H1 (cell line): ENCODE data around the gene TMIGD3. TPM values are rescaled to one million over a fixed set of nuclear protein-coding genes. Genes with fewer than 3 reads are reported as not detected.

Experiments used
- CTCF ChIA-PET: fragments of 300-600 bp; sonication (Branson Sonifier 250); formaldehyde crosslinking; loops from one replicate; lab custom pipeline; 2021; ENCODE audit not compliant: partially characterized antibody; lab: Charles Lee
- POLR2A ChIA-PET: fragments of 300-600 bp; sonication (Branson Sonifier 250); formaldehyde crosslinking; loops from one replicate; lab custom pipeline; 2021; ENCODE audit warnings: inconsistent platforms; ENCODE audit not compliant: partially characterized antibody; lab: Charles Lee
- DNase-seq, 2 experiments: peaks; one replicate each; pipeline versions ENCODE4 v3.0.0 to v3.0.0-alpha.2; 2010 to 2022; ENCODE audit warnings: low spot score in 2 of 2, low read depth in 1 of 2, mixed read lengths in 1 of 2
- FAIRE-seq: peaks from 2 replicates; lab custom pipeline; 2011; peaks lifted over from hg19 to GRCh38; lab: Jason Lieb, UNC
- H2AFZ ChIP-seq: 2 replicates; pipeline ENCODE4 v1.8.1; 2012; ENCODE audit warnings: low read length, inconsistent platforms
- H2AK5ac ChIP-seq: 2 replicates; pipeline ENCODE4 v1.6.1; 2013; ENCODE audit warnings: low read depth, low read length
- H2BK120ac ChIP-seq: replicated peaks from 2 replicates; pipeline ENCODE3; 2013; ENCODE audit warnings: low read depth, low read length, inconsistent platforms
- H2BK12ac ChIP-seq: 2 replicates; pipeline ENCODE4 v1.6.1; 2013; ENCODE audit warnings: low read depth, low read length
- H2BK15ac ChIP-seq: 2 replicates; pipeline ENCODE4 v1.6.1; 2013; ENCODE audit warnings: low read length
- H2BK20ac ChIP-seq: 2 replicates; pipeline ENCODE4 v1.6.1; 2013; ENCODE audit warnings: low read length
- H2BK5ac ChIP-seq: 2 replicates; pipeline ENCODE4 v1.6.1; 2013; ENCODE audit warnings: low read depth, low read length
- H3K14ac ChIP-seq: 2 replicates; pipeline ENCODE4 v1.6.1; 2013; ENCODE audit warnings: inconsistent platforms; ENCODE audit not compliant: insufficient read length
- H3K18ac ChIP-seq: 2 replicates; pipeline ENCODE4 v1.6.1; 2013; ENCODE audit warnings: low read length; ENCODE audit errors: extremely low read depth
- H3K23ac ChIP-seq: 2 replicates; pipeline ENCODE4 v1.6.1; 2013; ENCODE audit warnings: inconsistent platforms; ENCODE audit not compliant: insufficient read length
- H3K23me2 ChIP-seq: 2 replicates; pipeline ENCODE4 v1.6.1; 2013; ENCODE audit warnings: low read depth, low read length
- H3K27ac ChIP-seq: 2 replicates; pipeline ENCODE4 v1.6.1; 2011; ENCODE audit warnings: low read depth, low read length, inconsistent platforms
- H3K27me3 ChIP-seq, 4 experiments: replicated peaks in 1 of 4; 1 replicate in 1 of 4; 2 replicates in 3 of 4; pipeline versions ENCODE4 v1.6.1 to v1.8.1; 2011 to 2013; ENCODE audit warnings: low read length in 3 of 4, mild to moderate bottlenecking in 3 of 4, inconsistent platforms in 2 of 4, mixed read lengths in 2 of 4, moderate library complexity in 1 of 4; ENCODE audit not compliant: control insufficient read depth in 3 of 4, insufficient read depth in 3 of 4; ENCODE audit errors: extremely low read depth in 1 of 4
- H3K36me3 ChIP-seq, 4 experiments: 2 replicates each; pipeline versions ENCODE4 v1.6.1 to v1.8.1; 2011 to 2013; ENCODE audit warnings: mild to moderate bottlenecking in 4 of 4, low read length in 3 of 4, moderate library complexity in 2 of 4, control low read depth in 1 of 4, inconsistent platforms in 1 of 4; ENCODE audit not compliant: insufficient read depth in 4 of 4, control insufficient read depth in 2 of 4
- H3K4ac ChIP-seq: replicated peaks from 2 replicates; pipeline ENCODE3; 2013; ENCODE audit warnings: low read length, low read depth, mixed read lengths, inconsistent platforms; ENCODE audit not compliant: insufficient read length
- H3K4me1 ChIP-seq, 4 experiments: replicated peaks in 1 of 4; 1 replicate in 1 of 4; 2 replicates in 3 of 4; pipeline versions ENCODE4 v1.6.1 to v1.8.1; 2011 to 2013; ENCODE audit warnings: low read length in 3 of 4, inconsistent platforms in 2 of 4, mixed read lengths in 1 of 4; ENCODE audit not compliant: insufficient read depth in 4 of 4, control insufficient read depth in 3 of 4
- H3K4me2 ChIP-seq, 2 experiments: 2 replicates each; pipeline versions ENCODE4 v1.6.1 to v1.8.1; 2011 to 2013; ENCODE audit warnings: low read depth in 2 of 2, low read length in 2 of 2, control low read depth in 1 of 2, inconsistent platforms in 1 of 2, mild to moderate bottlenecking in 1 of 2; ENCODE audit not compliant: insufficient read depth in 1 of 2
- H3K4me3 ChIP-seq, 4 experiments: fragments of 200-600, 300-600 bp in 1 of 4; sonication (generic), shearing (Covaris generic), sonication (Bioruptor Twin) in 1 of 4; 2 replicates each; pipeline versions ENCODE4 v1.5.1 to v1.8.1; 2011 to 2016; ENCODE audit warnings: low read length in 4 of 4, low read depth in 3 of 4, control low read depth in 2 of 4, inconsistent platforms in 2 of 4, mild to moderate bottlenecking in 2 of 4, mixed read lengths in 1 of 4, moderate library complexity in 1 of 4; ENCODE audit not compliant: insufficient read depth in 2 of 4; ENCODE audit errors: extremely low read depth in 1 of 4
- H3K56ac ChIP-seq: replicated peaks from 2 replicates; pipeline ENCODE3; 2013; ENCODE audit warnings: low read depth, mild to moderate bottlenecking, mixed read lengths, low read length, inconsistent platforms; ENCODE audit not compliant: insufficient read length
- H3K79me1 ChIP-seq: 2 replicates; pipeline ENCODE4 v1.6.1; 2013; ENCODE audit warnings: low read depth, low read length, control low read depth
- H3K79me2 ChIP-seq, 2 experiments: 2 replicates each; pipeline versions ENCODE4 v1.6.1 to v1.8.1; 2012 to 2013; ENCODE audit warnings: low read length in 2 of 2, mild to moderate bottlenecking in 2 of 2, inconsistent platforms in 1 of 2; ENCODE audit not compliant: insufficient read depth in 2 of 2, control insufficient read depth in 1 of 2
- H3K9ac ChIP-seq, 4 experiments: replicated peaks in 1 of 4; 1 replicate in 1 of 4; 2 replicates in 3 of 4; pipeline versions ENCODE4 v1.6.1 to v1.8.1; 2011 to 2013; ENCODE audit warnings: low read depth in 3 of 4, low read length in 3 of 4, control low read depth in 2 of 4, mild to moderate bottlenecking in 2 of 4, moderate library complexity in 2 of 4, inconsistent platforms in 1 of 4; ENCODE audit errors: extremely low read depth in 1 of 4
- H3K9me3 ChIP-seq, 2 experiments: 2 replicates each; pipeline versions ENCODE4 v1.6.1 to v1.8.1; 2012 to 2013; ENCODE audit warnings: mild to moderate bottlenecking in 2 of 2, moderate library complexity in 2 of 2, control low read depth in 1 of 2, inconsistent platforms in 1 of 2, low read depth in 1 of 2, low read length in 1 of 2, mixed read lengths in 1 of 2; ENCODE audit not compliant: insufficient read depth in 2 of 2
- H4K20me1 ChIP-seq, 2 experiments: replicated peaks in 1 of 2; 2 replicates each; pipeline versions ENCODE3 to v1.8.1; 2011 to 2013; ENCODE audit warnings: inconsistent platforms in 2 of 2, low read length in 2 of 2, mild to moderate bottlenecking in 1 of 2; ENCODE audit not compliant: insufficient read depth in 2 of 2, control insufficient read depth in 1 of 2
- H4K5ac ChIP-seq: 2 replicates; pipeline ENCODE4 v1.6.1; 2013; ENCODE audit warnings: low read length, low read depth, mixed read lengths, inconsistent platforms; ENCODE audit not compliant: insufficient read length
- H4K8ac ChIP-seq: 2 replicates; pipeline ENCODE4 v1.8.0; 2013; ENCODE audit warnings: mild to moderate bottlenecking, moderate library complexity, low read length, inconsistent platforms; ENCODE audit not compliant: insufficient read depth; ENCODE audit errors: extremely low read depth
- H4K91ac ChIP-seq: replicated peaks from 2 replicates; pipeline ENCODE3; 2013; ENCODE audit warnings: low read length, mixed read lengths, inconsistent platforms; ENCODE audit not compliant: insufficient read length
- EP300 ChIP-seq, 2 experiments: IDR thresholded peaks; 1 replicate in 1 of 2; 2 replicates in 1 of 2; pipeline ENCODE4 v1.6.1; 2011 to 2012; ENCODE audit warnings: low read depth in 2 of 2, low read length in 2 of 2, mild to moderate bottlenecking in 2 of 2, borderline replicate concordance in 1 of 2, inconsistent platforms in 1 of 2, moderate library complexity in 1 of 2
- GTF2F1 ChIP-seq: IDR thresholded peaks from 2 replicates; pipeline ENCODE4 v1.6.1; 2012; ENCODE audit warnings: low read depth, low read length, improper control_type of control experiment, borderline replicate concordance
- NANOG ChIP-seq: IDR thresholded peaks from 2 replicates; pipeline ENCODE4 v1.6.1; 2011; ENCODE audit warnings: low read length, low read depth, mild to moderate bottlenecking, inconsistent platforms; ENCODE audit not compliant: insufficient read depth, poor library complexity, severe bottlenecking
- POLR2AphosphoS5 ChIP-seq: IDR thresholded peaks from 2 replicates; pipeline ENCODE4 v1.6.1; 2011; ENCODE audit warnings: low read depth, low read length
- POU5F1 ChIP-seq: IDR thresholded peaks from 2 replicates; pipeline ENCODE4 v1.6.1; 2011; ENCODE audit warnings: low read depth, mild to moderate bottlenecking, low read length, moderate library complexity
- RBBP5 ChIP-seq: IDR thresholded peaks from 2 replicates; pipeline ENCODE4 v1.7.1; 2012; ENCODE audit warnings: low read depth, mild to moderate bottlenecking, inconsistent platforms, low read length, moderate library complexity, borderline replicate concordance
- SRF ChIP-seq: IDR thresholded peaks from 2 replicates; pipeline ENCODE4 v1.6.1; 2011; ENCODE audit warnings: mild to moderate bottlenecking, low read depth, low read length, moderate library complexity
- ZNF274 ChIP-seq: IDR thresholded peaks from 2 replicates; pipeline ENCODE4 v1.7.0; 2012; ENCODE audit warnings: low read length, borderline replicate concordance; ENCODE audit errors: extremely low read depth
- polyA plus RNA-seq, 7 experiments: library from polyadenylated mRNA; depleted of rRNA in 3 of 7; stranded (reverse) in 5 of 7; unstranded in 2 of 7; fragments of >200 nt in 5 of 7; fragments of 200-250 nt in 2 of 7; gene quantifications; 1 replicate in 5 of 7; 2 replicates in 1 of 7; 4 replicates in 1 of 7; pipeline versions ENCODE4 v1.2.1 to v1.2.3, GENCODE V29; 2011 to 2013; ENCODE audit warnings: missing spikeins in 2 of 7, mixed read lengths in 2 of 7
- total RNA-seq: library from RNA; stranded (reverse); fragmentation: NEBNext Ultra II Directional; extraction: Animal tissue kit (Norgen Biotek cat#: 25700); gene quantifications from 2 replicates; pipeline ENCODE4 v1.2.1, GENCODE V29; 2021

TMIGD3 gene
- total and polyA plus RNA-seq, 2 of the 8 experiments (the other 6 are each of a cell fraction or from before 2014, with no cell fraction given), result not detected

DNA sequence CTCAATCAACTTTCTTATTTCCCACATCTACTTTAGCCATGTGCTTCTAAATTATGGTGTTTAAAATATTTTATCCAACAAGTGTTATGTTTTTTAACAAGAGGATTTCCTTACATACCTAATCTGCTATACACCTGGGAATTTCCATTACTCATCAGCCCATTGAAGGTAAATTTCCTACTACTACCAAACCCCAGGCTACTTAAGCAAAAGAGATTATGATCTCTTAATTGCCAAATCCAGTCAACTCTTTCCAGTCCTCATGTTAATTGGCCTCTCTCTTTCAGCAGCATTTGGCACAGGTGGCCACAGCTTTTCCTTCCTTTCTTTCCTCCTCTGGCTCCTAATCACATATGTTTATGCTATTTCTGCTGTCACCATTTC lies 34.7 kb downstream of the TMIGD3 start:
- no peak overlapping the region for H4K5ac ChIP-seq
- H3K79me1 ChIP-seq, result no peaks in the 10 kb centered on the region
- no peaks in the 10 kb centered on the region for H3K79me2 ChIP-seq
- H3K9ac ChIP-seq, result no peak overlapping the region
- TF ChIP-seq NANOG (no peak), GTF2F1 (no peak), ZNF274 (no peak), POU5F1 (no peak), POLR2AphosphoS5 (no peak), SRF (no peak), EP300 (IDR thresholded peaks at IDR 0.05; ENCODE audit: borderline replicate concordance in 1 of 2, low read depth in 2 of 2, low read length in 2 of 2) (no peak), RBBP5 (no peak)
- H3K4ac ChIP-seq, result no peak overlapping the region
- no peak overlapping the region for H2BK120ac ChIP-seq
- H3K27me3 ChIP-seq, result no peaks in the 10 kb centered on the region
- no peaks in the 10 kb centered on the region for H3K23me2 ChIP-seq
- no peak for FAIRE-seq
- ChIA-PET CTCF (interaction anchor here (0.7 to 1.2 kb wide), 3 partner anchors 10 to 56 kb away, joined by 3 to 4 read pairs (median 3); no protein-coding TSS in a partner anchor), POLR2A (no interaction called here)
- no peak overlapping the region for H3K4me2 ChIP-seq
- no peak overlapping the region for H3K27ac ChIP-seq
- no peak overlapping the region for H2AFZ ChIP-seq
- H3K4me1 ChIP-seq, result no peaks in the 10 kb centered on the region
- no peak overlapping the region for H3K14ac ChIP-seq
- no peak overlapping the region for H3K18ac ChIP-seq
- H3K56ac ChIP-seq, result no peak overlapping the region
- no peak overlapping the region for H3K23ac ChIP-seq
- no peak for DNase-seq
- no peak overlapping the region for H3K4me3 ChIP-seq
- H4K20me1 ChIP-seq, result no peaks in the 10 kb centered on the region
- H4K8ac ChIP-seq, result no peak overlapping the region
- no peak overlapping the region for H2BK15ac ChIP-seq
- no peak overlapping the region for H2AK5ac ChIP-seq
- no peak overlapping the region for H2BK20ac ChIP-seq
- no peak overlapping the region for H2BK5ac ChIP-seq
- H3K9me3 ChIP-seq, result no peaks in the 10 kb centered on the region
- no peak overlapping the region for H4K91ac ChIP-seq
- peaks cover 0 to 3% (median 0%) of the 10 kb centered on the region in 4 experiments; a peak in 3 of 8 replicates for H3K36me3 ChIP-seq
- no peak overlapping the region for H2BK12ac ChIP-seq
